ENCODE results near the gene PLD3. TPM values are rescaled to one million over a fixed set of nuclear protein-coding genes. Genes with fewer than 3 reads are reported as not detected.

Gene PLD3
- total RNA-seq, 1 donor: 136 TPM

GRCh38 chr19:40392123-40392522 is 43.6 kb downstream of the PLD3 start:
- no peaks in the 10 kb centered on the region for H3K27me3 ChIP-seq (ENCODE audit: insufficient read depth, low read length)
- H3K36me3 ChIP-seq (ENCODE audit: insufficient read depth, low read length): no peaks in the 10 kb centered on the region
- peak; percentile 59 for DNase-seq (ENCODE audit: insufficient read length, low spot score, missing footprints)

DNA sequence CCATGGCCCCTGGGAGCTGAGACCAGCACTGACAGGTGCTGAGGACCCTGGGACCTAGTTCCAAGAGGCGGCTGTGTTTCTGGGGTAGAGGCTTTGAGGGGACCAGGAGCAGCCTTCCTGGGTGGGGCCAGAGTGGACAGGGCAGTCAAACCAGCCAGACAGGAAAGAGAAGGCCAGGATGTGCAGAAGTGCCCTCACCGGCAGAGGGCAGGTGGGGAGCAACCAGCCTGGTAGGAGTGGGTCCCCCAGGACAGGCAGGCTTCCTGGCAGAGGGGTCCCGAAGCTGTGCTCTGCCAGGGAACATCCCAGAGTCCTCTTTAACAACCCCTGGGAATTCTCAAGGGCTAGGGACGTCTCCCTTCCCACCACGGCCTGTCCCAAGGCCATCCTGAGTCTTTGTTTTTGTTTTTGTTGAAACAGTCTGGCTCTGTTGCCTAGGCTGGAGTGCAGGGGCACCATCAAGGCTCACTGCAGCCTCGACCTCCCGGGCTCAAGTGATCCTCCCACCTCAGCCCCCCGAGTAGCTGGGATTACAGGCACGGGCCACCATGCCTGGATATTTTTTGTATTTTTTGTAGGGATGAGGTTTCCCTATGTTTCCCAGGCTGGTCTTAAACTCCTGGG is 44.5 kb downstream of the PLD3 start:
- Histone ChIP-seq H3K4me1 (ENCODE audit: insufficient read depth, low read length) (no peaks in the 10 kb centered on the region), H3K79me2 (ENCODE audit: insufficient read depth, low read length) (no peaks in the 10 kb centered on the region), H3K36me3 (ENCODE audit: insufficient read depth, low read length) (no peaks in the 10 kb centered on the region), H3K27me3 (ENCODE audit: insufficient read depth, low read length) (no peaks in the 10 kb centered on the region), H3K27ac (ENCODE audit: low read depth, low read length) (no peak overlapping the region), H2AFZ (ENCODE audit: low read length) (no peak overlapping the region), H4K20me1 (ENCODE audit: insufficient read depth, low read length) (no peaks in the 10 kb centered on the region), H3K4me3 (ENCODE audit: insufficient read depth, low read length) (no peak overlapping the region), H3K9me3 (ENCODE audit: low read depth, low read length) (no peaks in the 10 kb centered on the region), H3K4me2 (ENCODE audit: insufficient read depth, low read length) (no peak overlapping the region)
- peak; percentile 34 for TF ChIP-seq CTCF (IDR thresholded peaks at IDR 0.05; ENCODE audit: extremely low read depth, low read depth, low read length)
- peak; percentile 88 for DNase-seq (ENCODE audit: insufficient read length, low spot score, missing footprints)

More at GRCh38 chr19:40392123-40392522, 43.6 kb downstream of the PLD3 start:
- Histone ChIP-seq H3K4me3 (ENCODE audit: insufficient read depth, low read length) (no peak overlapping the region), H3K79me2 (ENCODE audit: insufficient read depth, low read length) (no peaks in the 10 kb centered on the region), H4K20me1 (ENCODE audit: insufficient read depth, low read length) (no peaks in the 10 kb centered on the region), H3K4me1 (ENCODE audit: insufficient read depth, low read length) (no peaks in the 10 kb centered on the region), H3K4me2 (ENCODE audit: insufficient read depth, low read length) (no peak overlapping the region), H2AFZ (ENCODE audit: low read length) (no peak overlapping the region), H3K9me3 (ENCODE audit: low read depth, low read length) (no peaks in the 10 kb centered on the region), H3K27ac (ENCODE audit: low read depth, low read length) (no peak overlapping the region)
- no peak for TF ChIP-seq CTCF (IDR thresholded peaks at IDR 0.05; ENCODE audit: extremely low read depth, low read depth, low read length)

- Histone ChIP-seq H3K4me3 (ENCODE audit: insufficient read depth, low read length) (no peak overlapping the region), H3K4me1 (ENCODE audit: insufficient read depth, low read length) (no peaks in the 10 kb centered on the region), H3K27me3 (ENCODE audit: insufficient read depth, low read length) (no peaks in the 10 kb centered on the region), H4K20me1 (ENCODE audit: insufficient read depth, low read length) (no peaks in the 10 kb centered on the region), H3K79me2 (ENCODE audit: insufficient read depth, low read length) (no peaks in the 10 kb centered on the region), H3K27ac (ENCODE audit: low read depth, low read length) (no peak overlapping the region), H2AFZ (ENCODE audit: low read length) (no peak overlapping the region), H3K36me3 (ENCODE audit: insufficient read depth, low read length) (no peaks in the 10 kb centered on the region), H3K9me3 (ENCODE audit: low read depth, low read length) (no peaks in the 10 kb centered on the region), H3K4me2 (ENCODE audit: insufficient read depth, low read length) (no peak overlapping the region)
- DNase-seq (ENCODE audit: insufficient read length, low spot score, missing footprints): peak; percentile 62
- no peak for TF ChIP-seq CTCF (IDR thresholded peaks at IDR 0.05; ENCODE audit: extremely low read depth, low read depth, low read length)
Observed at GRCh38 chr19:40393894-40394815, 45.7 kb downstream of the PLD3 start.

DNA sequence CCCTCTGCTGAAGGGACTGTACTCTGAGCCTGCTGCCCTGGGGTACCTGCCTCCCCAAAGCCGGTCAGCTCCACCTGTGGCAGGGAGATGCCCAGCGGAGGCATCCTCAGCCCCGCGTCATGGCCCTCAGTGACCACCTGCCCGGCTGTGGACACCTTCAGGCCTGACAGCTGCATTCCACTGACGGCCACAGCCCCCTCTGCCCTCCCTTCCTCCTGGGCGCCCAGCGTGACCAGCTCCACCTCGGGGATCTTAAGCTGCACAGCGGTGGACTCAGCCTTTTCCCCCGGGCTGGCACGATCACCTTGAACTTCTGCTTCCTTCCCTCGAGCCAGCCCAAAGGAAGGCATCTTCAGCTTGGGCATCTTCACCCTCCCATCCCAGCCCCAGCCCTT is 46.3 kb downstream of the PLD3 start:
- H3K4me1 ChIP-seq (ENCODE audit: insufficient read depth, low read length): no peaks in the 10 kb centered on the region
- no peak overlapping the region for H2AFZ ChIP-seq (ENCODE audit: low read length)
- no peaks in the 10 kb centered on the region for H3K9me3 ChIP-seq (ENCODE audit: low read depth, low read length)
- H3K79me2 ChIP-seq (ENCODE audit: insufficient read depth, low read length): no peaks in the 10 kb centered on the region
- no peaks in the 10 kb centered on the region for H3K27me3 ChIP-seq (ENCODE audit: insufficient read depth, low read length)
- H3K4me3 ChIP-seq (ENCODE audit: insufficient read depth, low read length): no peak overlapping the region
- H3K36me3 ChIP-seq (ENCODE audit: insufficient read depth, low read length): no peaks in the 10 kb centered on the region
- peak; percentile 64 for DNase-seq (ENCODE audit: insufficient read length, low spot score, missing footprints)
- no peak overlapping the region for H3K4me2 ChIP-seq (ENCODE audit: insufficient read depth, low read length)
- no peaks in the 10 kb centered on the region for H4K20me1 ChIP-seq (ENCODE audit: insufficient read depth, low read length)
- no peak overlapping the region for H3K27ac ChIP-seq (ENCODE audit: low read depth, low read length)
- TF ChIP-seq CTCF (IDR thresholded peaks at IDR 0.05; ENCODE audit: extremely low read depth, low read depth, low read length): no peak
